Measurements from ENCODE around the gene MTAP.

MTAP gene

GRCh38 chr9:21856301-21857094 lies 54.1 kb downstream of the MTAP start:
- TF ChIP-seq CTCF (conservative IDR thresholded peaks at IDR 0.05; ENCODE audit: low read length), result no peak
- TF ChIP-seq EZH2phosphoT487 (IDR thresholded peaks at IDR 0.05; ENCODE audit: borderline replicate concordance), result no peak
- Histone ChIP-seq H3K4me1 (ENCODE audit: insufficient read depth, low read length, poor library complexity, severe bottlenecking) (peaks cover 3% of the 10 kb centered on the region), H3K9me3 (ENCODE audit: insufficient read depth, low read depth, low read length) (no peaks in the 10 kb centered on the region), H3K9ac (ENCODE audit: low read depth, low read length, poor library complexity, severe bottlenecking) (no peak overlapping the region), H3K9me2 (replicated peaks; ENCODE audit: low read depth, low read length) (no peaks in the 10 kb centered on the region), H4K20me1 (ENCODE audit: insufficient read depth, low read length, poor library complexity, severe bottlenecking) (no peaks in the 10 kb centered on the region), H3K4me2 (ENCODE audit: low read depth, low read length, poor library complexity, severe bottlenecking) (no peak overlapping the region), H2AFZ (ENCODE audit: low read length) (no peak overlapping the region), H3K79me2 (ENCODE audit: insufficient read depth, low read length) (no peaks in the 10 kb centered on the region), H3K27me3 (ENCODE audit: insufficient read depth, low read length, poor library complexity, severe bottlenecking) (no peaks in the 10 kb centered on the region), H3F3A (ENCODE audit: low read depth) (no peaks in the 10 kb centered on the region), H3K36me3 (ENCODE audit: insufficient read depth, low read length) (peaks cover 52% of the 10 kb centered on the region; the same call in 1 of the 2 replicates), H3K4me3 (ENCODE audit: low read length, poor library complexity, severe bottlenecking) (no peak overlapping the region)

- no peaks in the 10 kb centered on the region for H3K9me2 ChIP-seq (replicated peaks; ENCODE audit: low read depth, low read length)
- no peaks in the 10 kb centered on the region for H3K79me2 ChIP-seq (ENCODE audit: insufficient read depth, low read length)
- H3K4me3 ChIP-seq (ENCODE audit: low read length, poor library complexity, severe bottlenecking), result no peak overlapping the region
- no peak overlapping the region for H3K9ac ChIP-seq (ENCODE audit: low read depth, low read length, poor library complexity, severe bottlenecking)
- H4K20me1 ChIP-seq (ENCODE audit: insufficient read depth, low read length, poor library complexity, severe bottlenecking), result no peaks in the 10 kb centered on the region
- no peaks in the 10 kb centered on the region for H3K4me1 ChIP-seq (ENCODE audit: insufficient read depth, low read length, poor library complexity, severe bottlenecking)
- H3K9me3 ChIP-seq (ENCODE audit: insufficient read depth, low read depth, low read length), result no peaks in the 10 kb centered on the region
- H3K36me3 ChIP-seq (ENCODE audit: insufficient read depth, low read length), result peaks cover 57% of the 10 kb centered on the region; the same call in 1 of the 2 replicates
- no peaks in the 10 kb centered on the region for H3F3A ChIP-seq (ENCODE audit: low read depth)
- H3K27me3 ChIP-seq (ENCODE audit: insufficient read depth, low read length, poor library complexity, severe bottlenecking), result no peaks in the 10 kb centered on the region
- H3K4me2 ChIP-seq (ENCODE audit: low read depth, low read length, poor library complexity, severe bottlenecking), result no peak overlapping the region
- TF ChIP-seq CTCF (conservative IDR thresholded peaks at IDR 0.05; ENCODE audit: low read length) (no peak), EZH2phosphoT487 (IDR thresholded peaks at IDR 0.05; ENCODE audit: borderline replicate concordance) (no peak)
- H2AFZ ChIP-seq (ENCODE audit: low read length), result no peak overlapping the region
Measured at GRCh38 chr9:21862871-21863270, 60.4 kb downstream of the MTAP start.

- Histone ChIP-seq H3K36me3 (ENCODE audit: insufficient read depth, low read length) (peaks cover 41% of the 10 kb centered on the region; the same call in 1 of the 2 replicates), H3K9me2 (replicated peaks; ENCODE audit: low read depth, low read length) (no peaks in the 10 kb centered on the region), H4K20me1 (ENCODE audit: insufficient read depth, low read length, poor library complexity, severe bottlenecking) (no peaks in the 10 kb centered on the region), H3K9ac (ENCODE audit: low read depth, low read length, poor library complexity, severe bottlenecking) (no peak overlapping the region), H3F3A (ENCODE audit: low read depth) (no peaks in the 10 kb centered on the region), H3K4me2 (ENCODE audit: low read depth, low read length, poor library complexity, severe bottlenecking) (no peak overlapping the region), H3K79me2 (ENCODE audit: insufficient read depth, low read length) (no peaks in the 10 kb centered on the region), H3K4me3 (ENCODE audit: low read length, poor library complexity, severe bottlenecking) (no peak overlapping the region), H3K4me1 (ENCODE audit: insufficient read depth, low read length, poor library complexity, severe bottlenecking) (no peaks in the 10 kb centered on the region), H2AFZ (ENCODE audit: low read length) (no peak overlapping the region), H3K27me3 (ENCODE audit: insufficient read depth, low read length, poor library complexity, severe bottlenecking) (no peaks in the 10 kb centered on the region), H3K9me3 (ENCODE audit: insufficient read depth, low read depth, low read length) (no peaks in the 10 kb centered on the region)
- TF ChIP-seq EZH2phosphoT487 (IDR thresholded peaks at IDR 0.05; ENCODE audit: borderline replicate concordance) (no peak), CTCF (conservative IDR thresholded peaks at IDR 0.05; ENCODE audit: low read length) (no peak)
Measured at GRCh38 chr9:21864505-21864904, 62.1 kb downstream of the MTAP start.
